HG03354 (cell line): ENCODE results near the gene PARVB.
"Not testable (repeated sequence)": the region's sequence is repeated elsewhere in the genome, so short reads cannot be mapped to it uniquely, and the experiment has no call there.

Experiments used
- ATAC-seq: cut with Tn5 transposase; IDR thresholded peaks from one replicate; pipeline ENCODE4 v1.9.1; 2021; ENCODE audit warnings: mild to moderate bottlenecking; ENCODE audit not compliant: unreplicated experiment, poor library complexity, severe bottlenecking

PARVB gene

DNA sequence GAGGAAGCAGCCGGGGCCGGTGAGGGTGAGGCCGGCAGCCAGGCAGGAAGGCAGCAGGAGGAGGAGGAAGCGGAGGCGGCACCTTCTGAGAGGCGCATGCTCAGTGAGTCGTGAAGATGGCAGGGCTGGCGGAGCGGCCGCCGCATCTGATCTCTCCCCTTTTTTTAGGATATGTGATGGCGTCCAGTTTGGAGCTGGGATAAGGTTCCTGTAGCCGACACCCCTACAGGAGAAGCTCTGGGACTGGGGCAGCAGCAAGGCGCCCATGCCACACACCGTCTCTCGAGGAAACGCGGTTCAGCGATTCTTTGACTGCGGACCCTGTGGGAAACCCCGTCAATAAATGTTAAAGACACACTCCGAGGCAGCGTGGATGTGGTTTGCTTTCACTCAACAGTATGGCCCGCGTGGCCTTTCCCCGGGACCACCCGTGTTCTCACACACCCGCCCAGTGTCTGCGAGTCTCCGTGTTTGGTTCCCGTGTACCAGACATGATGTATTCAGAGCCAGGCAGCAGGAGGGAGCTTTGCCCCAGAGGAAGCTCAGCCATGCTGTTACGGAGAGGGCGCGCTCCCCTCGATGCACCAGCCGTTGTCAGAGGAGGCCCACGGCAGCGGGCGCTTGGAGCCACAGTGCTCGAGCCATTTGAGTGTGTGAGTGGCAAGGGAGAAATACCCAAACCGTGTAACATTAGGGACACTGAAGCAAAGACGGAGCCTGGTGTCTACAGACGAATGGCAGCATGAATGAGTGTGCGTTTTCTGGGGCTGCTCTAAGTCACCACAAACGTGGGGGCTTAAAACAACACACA, 27.7 kb upstream of the PARVB start:
- ATAC-seq: peak; percentile 66

DNA sequence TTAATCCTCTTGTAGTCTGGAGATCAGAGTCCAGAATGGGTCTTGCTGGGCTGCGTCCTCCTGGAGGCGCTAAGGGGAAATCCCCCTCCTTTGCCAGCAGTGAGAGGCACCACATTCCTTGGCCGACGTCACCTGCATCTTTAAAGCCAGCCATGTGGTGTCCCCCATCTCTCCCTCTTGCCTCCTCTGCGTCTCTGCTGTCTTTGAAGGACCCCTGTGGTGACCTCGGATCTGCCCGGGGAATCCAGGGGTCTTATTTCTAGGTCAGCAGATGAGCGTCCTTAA, 27.2 kb upstream of the PARVB start:
- no peak for ATAC-seq

DNA sequence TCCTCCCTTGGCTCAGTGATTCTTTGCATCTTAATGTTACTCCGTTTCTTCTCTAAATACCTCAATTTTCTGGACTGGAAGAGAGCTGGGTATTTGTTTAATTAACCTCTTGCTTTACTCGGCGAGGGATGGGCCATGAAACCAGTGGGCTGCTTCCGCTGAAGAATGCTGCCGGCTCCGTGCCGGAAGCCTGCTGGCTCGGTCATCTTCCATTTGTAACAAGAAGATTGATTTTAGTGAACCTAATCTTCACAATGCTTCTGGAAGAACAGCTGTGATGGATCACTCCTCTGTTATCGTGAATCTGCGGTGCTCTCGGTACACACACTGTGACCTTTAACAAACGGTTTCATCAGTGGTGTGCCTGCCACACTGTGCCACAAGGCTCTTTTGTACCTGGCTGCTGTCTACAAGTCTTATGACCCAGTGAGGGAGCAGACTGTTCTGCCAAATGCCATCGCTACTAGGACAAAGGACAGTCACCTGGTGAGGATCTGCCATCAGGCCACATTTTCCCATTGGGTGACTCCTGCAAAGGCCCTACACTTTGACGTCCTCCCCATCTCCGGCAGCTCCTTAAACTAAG, 25.3 kb upstream of the PARVB start:
- ATAC-seq: no peak

DNA sequence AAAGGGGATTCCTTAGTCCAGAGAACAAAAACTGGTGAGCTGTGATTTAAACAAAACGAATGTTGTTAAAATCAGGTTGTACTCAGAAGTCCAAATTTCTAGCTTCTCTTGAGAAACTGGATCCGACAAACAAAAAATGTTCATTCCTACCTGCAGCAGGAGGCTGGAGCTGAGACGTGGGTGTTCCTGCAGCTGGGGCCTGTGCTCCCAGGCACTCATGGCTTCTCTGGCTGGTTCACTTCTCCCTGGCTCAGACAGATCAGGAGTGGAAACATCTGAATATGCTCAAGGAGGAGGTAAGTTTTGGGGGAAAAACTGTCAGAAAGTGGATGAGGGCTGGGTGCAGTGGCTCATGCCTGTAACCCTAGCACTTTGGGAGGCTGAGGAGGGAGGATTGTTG, 24.7 kb upstream of the PARVB start:
- ATAC-seq: no peak

DNA sequence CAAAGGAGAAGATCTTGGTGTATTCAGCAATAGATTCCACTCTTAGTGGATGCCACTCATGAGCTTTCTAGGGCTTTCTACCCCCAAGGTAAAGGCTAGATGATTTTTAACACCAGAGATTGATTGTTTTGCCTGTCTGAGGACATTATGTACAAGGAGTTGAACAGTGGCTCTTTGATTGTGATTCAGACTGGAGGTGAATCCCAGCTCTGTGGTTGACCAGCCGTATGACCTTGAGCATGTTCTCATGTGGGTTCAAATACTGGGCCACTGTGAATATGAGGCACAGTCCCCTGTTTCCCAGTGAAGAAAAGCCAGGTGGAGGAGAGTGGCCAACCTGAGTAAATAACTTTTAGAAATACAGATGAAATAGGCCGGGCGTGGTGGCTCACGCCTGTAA, 24.0 kb upstream of the PARVB start:
- ATAC-seq: no peak

DNA sequence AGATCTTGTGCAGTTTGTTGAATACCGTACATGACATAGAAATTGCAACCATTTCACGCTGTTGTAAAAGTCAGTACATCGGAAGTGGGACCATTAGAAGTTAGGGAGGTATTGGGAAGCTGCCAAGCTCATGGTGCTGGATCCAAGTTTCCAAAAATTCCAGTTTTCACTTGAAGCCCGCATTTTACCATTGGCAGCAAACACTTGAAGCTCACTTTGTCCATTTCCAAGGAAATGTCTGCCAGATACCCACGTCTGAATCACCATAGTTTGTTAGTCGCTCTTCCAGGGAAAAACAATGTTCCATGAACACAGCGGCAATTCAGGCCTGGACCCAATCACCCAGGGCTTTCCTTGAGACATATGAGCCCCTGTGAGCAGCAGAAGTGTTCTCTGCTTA, 22.6 kb upstream of the PARVB start:
- ATAC-seq: no peak

DNA sequence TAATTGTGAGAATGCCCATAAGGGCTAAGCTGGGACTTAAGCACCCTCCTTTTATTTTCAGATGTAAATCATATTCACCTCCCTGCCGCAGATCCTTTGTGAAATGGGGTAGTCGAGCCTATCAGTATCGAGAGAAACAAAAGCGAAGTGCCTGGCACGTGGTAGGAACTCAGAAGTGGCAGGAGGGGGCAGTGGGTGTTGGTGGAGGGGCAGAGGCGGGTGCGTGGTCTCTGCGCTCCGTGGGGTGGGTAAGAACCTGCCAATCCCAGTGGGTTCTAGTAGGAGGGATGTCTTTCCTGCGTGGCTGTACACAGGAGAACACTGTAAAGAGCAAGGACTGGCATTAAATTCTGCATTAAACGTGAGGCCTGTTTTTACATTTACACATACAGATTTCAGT, 21.8 kb upstream of the PARVB start:
- ATAC-seq: no peak

DNA sequence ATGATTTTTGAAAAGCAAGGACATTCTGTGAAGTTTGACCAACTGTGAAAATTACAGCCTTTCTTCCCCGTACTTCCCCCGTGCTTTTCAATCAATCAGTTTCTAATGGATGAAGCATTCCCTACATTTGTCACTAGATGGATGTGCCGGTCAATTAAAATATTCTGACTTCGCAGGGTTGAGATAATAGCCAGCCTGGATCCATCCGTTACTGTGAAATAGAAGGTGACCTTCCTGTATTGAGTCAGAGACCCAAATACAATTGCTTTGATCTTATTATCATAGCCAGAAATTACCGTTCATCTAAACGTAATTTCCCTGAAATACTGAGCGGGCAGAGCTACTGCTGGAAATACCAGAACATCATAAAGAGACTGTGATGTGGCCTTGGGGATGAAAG, 21.1 kb upstream of the PARVB start:
- ATAC-seq: no peak

DNA sequence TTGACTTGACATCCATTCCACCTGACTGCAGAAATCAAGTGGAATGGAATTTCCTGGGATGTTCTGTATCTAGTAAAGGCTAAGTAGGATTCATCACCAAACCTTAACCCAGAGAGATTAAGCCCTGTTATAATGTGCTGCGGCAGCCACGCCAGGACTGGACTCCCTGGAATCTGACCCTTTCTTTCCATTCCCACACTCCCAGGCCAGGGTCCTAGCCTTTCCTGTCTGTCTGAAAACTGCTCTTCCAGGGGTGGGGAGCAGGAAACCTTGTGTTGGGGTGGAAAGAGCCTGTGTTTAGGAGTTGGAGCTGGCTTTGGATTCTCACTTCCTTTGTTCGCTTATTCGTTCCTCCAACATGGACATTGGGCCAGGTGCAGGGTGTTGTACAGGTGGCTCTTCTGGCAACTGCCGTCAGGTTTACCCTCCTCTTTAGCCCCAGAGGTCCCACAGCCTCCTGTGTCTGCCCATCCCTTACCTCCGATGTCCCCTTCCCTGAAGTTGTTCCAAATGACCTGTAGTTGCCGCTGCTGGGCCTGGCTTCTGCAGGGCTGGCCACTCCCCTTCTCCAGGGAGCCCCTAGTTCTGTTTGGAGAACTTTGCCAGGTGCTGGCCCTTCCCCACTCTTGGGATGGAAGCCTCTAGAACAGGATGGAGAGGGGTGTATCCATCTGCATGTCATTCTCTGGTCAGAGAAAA, 20.5 kb upstream of the PARVB start:
- no peak for ATAC-seq

DNA sequence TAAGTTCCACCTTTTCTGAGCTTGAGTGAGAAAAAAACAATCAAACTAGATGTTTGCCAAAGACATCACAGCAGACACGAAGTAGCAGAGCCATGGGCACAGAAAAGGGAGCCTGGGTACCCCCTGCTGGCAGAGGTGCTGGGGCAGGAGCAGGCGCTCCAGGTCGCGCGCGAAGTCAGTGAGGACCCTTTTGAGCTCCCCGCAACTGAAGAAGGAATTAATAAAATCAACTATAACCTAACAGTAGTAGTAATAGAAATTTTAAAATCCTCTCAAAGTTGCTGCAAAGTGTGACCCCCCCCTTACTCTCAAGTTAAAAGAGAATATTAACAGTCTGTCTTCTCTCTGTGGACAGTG, 20.0 kb upstream of the PARVB start:
- no peak for ATAC-seq

DNA sequence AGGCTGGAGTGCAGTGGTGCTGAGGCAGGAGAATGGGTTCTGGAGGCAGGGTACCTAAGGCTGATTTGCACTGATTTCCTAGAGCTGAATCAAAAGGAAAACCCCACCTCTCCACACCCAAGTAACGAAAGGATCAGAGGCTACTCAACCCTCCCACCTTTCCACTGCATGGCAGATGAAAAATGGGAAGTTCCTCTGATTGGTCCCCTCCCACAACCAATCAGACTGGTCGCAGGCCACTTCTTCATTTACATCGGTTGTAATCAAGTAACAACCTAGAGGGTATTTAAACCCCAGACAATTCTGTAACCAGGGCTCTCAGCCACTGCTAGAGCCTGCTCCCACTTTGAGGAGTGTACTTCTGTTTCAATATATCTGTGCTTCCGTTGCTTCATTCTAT, 18.6 kb upstream of the PARVB start:
- ATAC-seq: no peak

DNA sequence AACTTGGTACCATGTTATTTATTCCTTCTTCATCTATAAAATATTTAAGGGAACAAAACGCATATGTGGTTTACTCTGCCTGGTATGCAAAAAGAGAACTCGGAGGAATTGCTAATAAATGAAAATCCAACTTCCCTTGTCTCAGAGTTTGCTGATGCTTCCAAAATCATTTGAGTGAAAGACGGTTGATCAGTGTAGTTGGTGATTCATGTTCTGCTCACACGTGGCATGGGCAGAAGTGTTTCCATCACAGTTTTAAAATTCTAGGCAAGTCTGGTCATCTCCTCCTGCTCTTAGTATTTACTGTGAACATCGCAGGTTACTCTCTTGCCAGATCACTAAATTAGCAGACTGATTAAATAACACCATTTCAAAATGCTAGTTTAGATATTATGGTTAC, 11.9 kb upstream of the PARVB start:
- ATAC-seq: no peak

DNA sequence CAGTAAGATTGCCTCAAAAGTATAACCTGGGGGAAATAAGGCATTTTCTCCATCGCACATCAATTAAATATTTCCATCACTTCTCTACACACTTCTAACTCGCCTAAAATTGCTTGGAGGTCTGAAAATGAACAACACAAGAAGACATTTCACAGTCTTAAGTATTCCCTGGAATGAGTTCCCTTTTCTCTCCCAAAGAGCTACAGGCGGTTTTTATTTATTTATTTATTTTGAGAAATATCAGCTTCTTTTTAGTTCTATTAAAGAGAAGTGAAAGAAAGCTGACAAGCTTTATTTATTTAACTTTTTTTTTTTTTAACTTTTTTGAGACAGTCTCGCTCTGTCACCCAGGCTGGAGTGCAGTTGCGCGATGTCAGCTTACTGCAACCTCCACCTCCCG, 11.5 kb upstream of the PARVB start:
- ATAC-seq: no peak

DNA sequence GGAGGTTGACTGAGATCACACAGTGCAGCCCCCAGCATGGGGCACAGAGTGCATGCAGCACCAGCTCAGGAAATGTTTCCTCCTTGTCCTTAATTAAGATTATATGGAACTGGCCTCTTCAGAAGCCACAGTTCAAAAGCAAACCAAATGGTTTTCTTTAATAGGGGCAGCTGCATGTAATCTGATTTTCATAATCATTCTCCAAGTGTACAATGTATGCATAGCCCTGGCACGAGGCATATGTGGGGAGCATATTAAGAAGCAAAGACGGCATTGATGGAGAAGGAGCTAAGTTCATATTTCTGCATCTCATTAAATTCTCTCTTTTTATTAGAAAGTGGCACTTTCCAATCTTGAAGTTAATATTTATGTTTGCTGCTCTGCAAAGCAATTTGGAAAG, 9.9 kb upstream of the PARVB start:
- ATAC-seq: no peak

DNA sequence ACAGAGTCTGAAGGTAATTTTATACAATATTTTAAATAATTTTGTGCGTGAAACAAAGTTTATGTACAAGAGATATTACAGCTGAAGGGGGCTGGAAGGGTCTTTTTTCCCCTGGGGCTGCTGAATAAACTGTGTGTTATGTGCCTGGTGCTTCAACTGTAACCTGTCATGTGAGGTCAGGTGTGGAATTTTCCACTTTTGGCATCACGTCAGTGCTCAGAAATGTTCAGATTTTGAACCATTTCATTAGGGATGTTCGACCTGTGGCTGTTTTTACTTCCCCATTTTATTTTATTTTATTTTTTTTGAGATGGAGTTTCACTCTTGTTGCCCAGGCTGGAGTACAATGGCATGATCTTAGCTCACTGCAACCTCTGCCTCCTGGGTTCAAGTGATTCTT, 7.5 kb upstream of the PARVB start:
- not testable (repeated sequence) for ATAC-seq

DNA sequence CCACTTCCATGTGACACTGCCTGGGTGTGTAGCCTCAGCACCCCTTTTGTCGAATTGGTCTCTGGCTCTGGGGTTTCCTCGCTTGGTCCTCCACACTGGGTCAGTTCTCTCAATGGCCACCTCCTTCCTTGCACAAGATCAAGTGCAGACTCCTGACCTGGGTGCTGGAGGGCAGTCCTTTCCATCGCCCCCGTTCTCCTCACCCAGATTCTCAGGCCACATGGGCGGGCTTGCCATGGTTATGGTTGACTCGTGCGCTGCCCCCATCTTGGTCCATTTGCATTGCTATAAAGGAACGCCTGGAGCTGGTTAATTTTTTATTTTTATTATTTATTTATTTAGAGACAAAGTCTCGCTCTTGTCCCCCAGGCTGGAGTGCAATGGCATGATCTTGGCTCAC, 5.5 kb upstream of the PARVB start:
- no peak for ATAC-seq

DNA sequence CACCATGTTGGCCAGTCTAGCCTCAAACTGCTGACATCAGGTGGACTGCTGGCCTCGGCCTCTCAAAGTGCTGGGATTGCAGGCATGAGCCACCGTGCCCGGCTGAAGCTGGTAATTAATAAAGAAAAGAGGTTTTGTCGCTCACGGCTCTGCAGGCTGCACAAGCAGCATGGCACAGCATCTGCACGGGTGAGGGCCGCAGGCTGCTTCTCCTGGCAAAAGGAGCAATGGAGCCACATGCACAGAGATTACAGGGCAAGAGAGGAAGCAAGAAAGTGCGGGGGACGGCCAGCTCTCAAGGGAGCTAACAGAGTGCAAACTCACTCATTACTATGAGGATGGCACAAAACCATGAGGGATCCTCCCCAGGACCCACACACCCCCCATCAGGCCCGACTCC, 4.7 kb upstream of the PARVB start:
- no peak for ATAC-seq

DNA sequence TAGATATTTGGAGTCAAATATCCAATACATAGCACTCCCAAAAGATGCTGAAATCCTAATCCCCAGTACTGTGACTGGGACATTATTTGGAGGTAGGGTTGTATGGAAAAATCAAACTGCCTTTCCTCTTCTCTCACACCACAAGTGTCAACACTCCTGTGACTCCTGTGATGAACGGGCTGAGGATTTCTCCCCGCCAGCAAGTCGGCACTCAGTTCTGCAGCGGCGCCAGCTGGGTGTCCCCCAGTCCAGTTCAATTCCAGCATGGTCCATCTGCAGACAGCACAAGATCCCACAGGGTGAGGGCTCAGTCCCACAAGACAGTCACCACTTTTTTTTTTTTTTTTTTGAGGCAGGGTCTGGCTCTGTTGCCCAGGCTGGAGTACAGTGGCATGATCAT, 4.3 kb upstream of the PARVB start:
- no peak for ATAC-seq

DNA sequence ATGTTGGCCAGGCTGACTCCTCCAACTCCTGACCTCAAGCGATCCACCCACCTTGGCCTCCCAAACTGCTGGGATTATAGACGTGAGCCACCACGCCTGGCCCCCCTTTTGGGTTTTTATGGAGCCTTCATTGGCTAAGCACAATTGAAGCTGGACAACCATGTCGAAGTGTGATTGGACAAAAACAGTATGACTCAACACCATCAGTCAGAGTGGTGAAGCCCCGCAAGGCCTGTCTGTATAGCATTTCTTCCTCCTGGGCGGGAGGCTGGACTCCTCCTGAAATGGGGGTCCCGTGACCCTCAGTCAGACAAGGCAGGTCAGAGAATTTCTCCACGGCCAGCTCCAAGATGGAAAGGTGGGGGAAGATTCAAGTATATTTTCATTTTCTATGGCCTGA, 3.1 kb upstream of the PARVB start:
- no peak for ATAC-seq

DNA sequence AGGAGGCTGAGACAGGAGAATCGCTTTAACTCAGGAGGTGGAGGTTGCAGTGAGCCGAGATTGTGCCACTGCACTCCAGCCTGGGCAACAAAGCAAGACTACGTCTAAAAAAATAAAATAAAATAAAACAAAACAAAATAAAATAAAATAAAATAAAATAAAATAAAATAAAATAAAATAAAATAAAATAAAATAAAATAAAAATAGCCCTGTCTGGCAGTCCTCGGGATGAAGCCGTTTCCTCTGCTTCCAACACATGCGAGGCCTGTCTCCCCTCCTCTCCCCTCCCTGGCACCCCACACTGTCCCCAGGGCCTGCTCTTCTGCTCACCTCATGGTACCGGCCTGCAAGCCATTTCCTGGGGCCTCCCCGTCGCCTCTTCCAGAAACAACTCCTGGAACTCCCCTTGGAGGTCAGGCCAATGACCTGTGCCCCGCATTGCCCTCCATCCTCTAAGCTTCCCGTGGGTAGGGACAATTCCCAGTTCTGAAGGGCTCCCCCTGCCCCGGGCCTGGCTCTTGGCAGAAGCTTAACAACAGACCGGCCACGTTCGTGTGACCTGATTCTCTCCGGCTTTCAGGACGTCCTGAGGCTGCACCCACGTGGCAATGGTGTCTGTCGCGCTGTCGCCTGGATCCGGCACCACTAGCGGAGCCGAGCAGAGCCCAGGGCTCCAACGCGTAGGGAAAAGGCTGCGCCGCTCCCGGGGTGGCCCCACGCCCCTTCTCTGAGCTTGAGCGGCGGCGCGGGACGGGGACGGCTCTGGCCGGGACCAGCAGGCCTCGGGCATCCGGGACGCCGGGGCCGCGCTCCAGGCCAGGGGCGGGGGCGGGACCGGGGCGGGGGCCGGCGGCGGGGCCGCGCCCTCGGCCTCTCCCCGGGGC, 456 bp upstream of the PARVB start:
- no peak for ATAC-seq
